NT2/D1 (cell line): Measurements from ENCODE around the gene ANKRD6.

Source experiments
- SUZ12 ChIP-seq: IDR thresholded peaks from 2 replicates; pipeline ENCODE4 v1.6.1; 2011; ENCODE audit not compliant: insufficient read length, insufficient read depth; ENCODE audit errors: extremely low read depth
- ZNF274 ChIP-seq: IDR thresholded peaks from 2 replicates; pipeline ENCODE4 v1.6.1; 2011; ENCODE audit warnings: mild to moderate bottlenecking, low read depth, low read length

GRCh38 chr6:89467437-89467836 is 34.5 kb downstream of the ANKRD6 start:
- TF ChIP-seq SUZ12 (no peak), ZNF274 (no peak)
